Activated naive CD8-positive, alpha-beta T cell treated with anti-CD3 and anti-CD28 coated beads, Interleukin-2, amount 10 ng/mL, durations not matched to agents 7 days and 5 days (primary cell): ENCODE measurements around the gene SSR1. TPM values are rescaled to one million over a fixed set of nuclear protein-coding genes. Genes with fewer than 3 reads are reported as not detected.
A peak's percentile ranks its signal among the peaks of the same experiment; 100 is the strongest.
"Not testable (repeated sequence)": the region's sequence is repeated elsewhere in the genome, so short reads cannot be mapped to it uniquely, and the experiment has no call there.

ENCODE experiments used
- ATAC-seq: fragments of 150-1000 bp; cut with Tn5 transposase; one replicate; pipeline ENCODE4 v1.10.0; 2021; ENCODE audit warnings: low read depth, moderate library complexity
- POLR2A ChIA-PET: fragments of 350-600 bp; sonication (Branson Sonifier 250); formaldehyde crosslinking; loops from one replicate; lab custom pipeline; 2021; ENCODE audit warnings: antibody characterized with exemption; lab: Charles Lee
- DNase-seq: peaks from one replicate; pipeline ENCODE4 v3.0.0; 2021
- H3K27ac Mint-ChIP-seq: one replicate; pipeline ENCODE4 v1.8.0; 2022; ENCODE audit warnings: mild to moderate bottlenecking, mixed read lengths
- H3K27me3 Mint-ChIP-seq: one replicate; pipeline ENCODE4 v1.8.0; 2022; ENCODE audit warnings: mild to moderate bottlenecking, moderate library complexity, mixed read lengths
- H3K36me3 Mint-ChIP-seq: one replicate; pipeline ENCODE4 v1.8.0; 2021; ENCODE audit warnings: mild to moderate bottlenecking, mixed read lengths
- H3K4me1 Mint-ChIP-seq: one replicate; pipeline ENCODE4 v1.8.0; 2021; ENCODE audit warnings: mixed read lengths
- H3K4me3 Mint-ChIP-seq: one replicate; pipeline ENCODE4 v1.8.0; 2022; ENCODE audit warnings: mild to moderate bottlenecking, moderate library complexity, mixed read lengths
- H3K9me3 Mint-ChIP-seq: one replicate; pipeline ENCODE4 v1.8.0; 2021; ENCODE audit warnings: mixed read lengths
- total RNA-seq, 2 experiments: library from RNA; stranded (reverse); gene quantifications; one replicate each; pipeline ENCODE4 v1.2.3, GENCODE V29; 2021

The SSR1 gene
- 100 to 1,000 TPM; 112 to 123 TPM for total RNA-seq

DNA sequence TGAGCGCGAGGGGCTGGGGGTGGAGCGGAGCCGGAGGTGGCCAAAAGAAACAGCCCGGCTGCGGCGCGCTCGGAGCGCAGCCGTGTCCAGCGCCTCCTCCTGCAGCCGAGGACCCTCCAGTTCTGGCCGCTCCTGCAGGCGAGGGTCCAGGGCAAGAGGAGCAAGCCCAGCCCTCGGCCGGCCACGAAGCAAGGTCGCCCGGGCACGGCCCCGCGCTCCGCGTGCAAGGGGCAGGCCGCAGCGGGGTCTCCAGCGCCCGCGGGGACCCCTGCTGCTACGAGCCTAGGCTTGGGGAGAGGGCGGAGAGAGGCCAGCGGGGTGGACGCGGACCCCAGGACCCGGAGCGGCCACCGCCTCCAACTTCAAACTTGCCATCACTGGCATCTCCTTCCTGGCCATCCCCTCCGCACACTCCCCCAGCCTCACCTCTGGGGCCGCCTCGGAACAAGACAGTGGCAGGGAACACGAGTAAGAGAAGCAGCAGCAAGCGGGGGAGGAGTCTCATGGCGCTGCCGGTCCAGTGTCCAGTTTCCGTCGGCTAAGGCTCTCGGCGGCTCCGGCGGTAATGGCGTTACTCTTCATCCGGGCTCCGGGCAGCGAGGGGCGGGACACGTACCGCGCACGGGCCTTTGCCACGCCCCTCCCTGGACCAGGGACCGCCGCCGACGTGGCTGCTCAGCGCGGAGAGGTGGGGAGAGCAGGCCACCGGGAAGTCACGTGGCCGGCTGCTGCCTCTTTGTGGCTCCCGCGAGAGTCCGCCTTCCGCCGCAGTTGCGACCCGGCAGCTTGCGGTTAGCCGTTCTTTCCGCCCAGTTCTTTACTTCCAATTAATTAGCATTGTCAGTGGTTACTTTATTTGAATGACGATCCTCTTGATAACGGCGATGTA is at the start of gene SSR1:
SSR1 (minus strand) TSS at position 584 of the 889 bp plus-strand sequence; CDS start at position 505, 79 bp downstream.
- Mint-ChIP-seq H3K4me1 (peaks cover 25% of the 10 kb centered on the region), H3K4me3 (peak within 1 kb of the TSS; percentile 92), H3K27ac (peak within 1 kb of the TSS; percentile 89), H3K9me3 (no peaks in the 10 kb centered on the region), H3K27me3 (no peaks in the 10 kb centered on the region), H3K36me3 (peaks cover 26% of the 10 kb centered on the region)
- POLR2A ChIA-PET = interaction anchor here (0.6 to 4.7 kb wide), 3 partner anchors 13 to 304 kb away, joined by 3 to 19 read pairs (median 3); partner anchors contain the start of genes CAGE1 and RIOK1
- ATAC-seq (peak; percentile 97), DNase-seq (peak; percentile 94)

DNA sequence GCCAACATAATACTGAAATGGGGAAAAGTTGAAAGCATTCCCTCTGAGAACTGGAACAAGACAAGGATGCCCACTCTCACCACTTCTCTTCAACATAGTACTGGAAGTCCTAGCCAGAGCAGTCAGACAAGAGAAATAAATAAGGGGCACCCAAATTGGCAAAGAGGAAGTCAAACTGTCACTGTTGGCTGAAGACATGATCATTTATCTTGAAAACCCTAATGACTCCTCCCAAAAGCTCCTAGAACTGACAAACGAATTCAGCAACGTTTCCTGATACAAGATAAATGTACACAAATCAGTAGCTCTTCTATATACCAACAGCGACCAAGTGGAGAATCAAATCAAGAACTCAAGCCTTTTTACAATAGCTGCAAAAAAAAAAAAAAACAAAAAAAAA is 38.9 kb upstream of the SSR1 start:
- H3K27ac Mint-ChIP-seq, ATAC-seq, H3K36me3 Mint-ChIP-seq, H3K4me3 Mint-ChIP-seq, POLR2A ChIA-PET, H3K9me3 Mint-ChIP-seq, DNase-seq, H3K4me1 Mint-ChIP-seq: not testable (repeated sequence)
- peaks cover 36% of the 10 kb centered on the region for H3K27me3 Mint-ChIP-seq

DNA sequence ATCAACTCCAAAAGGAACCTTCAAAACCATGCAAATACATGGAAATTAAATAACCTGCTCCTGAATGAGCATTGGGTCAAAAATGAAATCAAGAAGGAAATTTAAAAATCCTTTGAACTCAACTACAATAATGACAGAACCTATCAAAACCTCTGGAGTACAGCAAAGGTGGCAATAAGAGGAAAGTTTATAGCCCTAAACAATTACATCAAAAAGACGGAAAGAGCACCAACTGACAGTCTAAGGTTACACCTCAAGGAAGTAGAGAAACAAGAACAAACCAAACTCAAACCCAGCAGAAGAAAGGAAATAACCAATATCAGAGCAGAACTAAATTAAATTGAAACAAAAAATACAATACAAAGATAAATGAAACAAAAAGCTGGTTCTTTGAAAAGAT is 37.6 kb upstream of the SSR1 start:
- H3K4me1 Mint-ChIP-seq, POLR2A ChIA-PET, H3K27ac Mint-ChIP-seq, DNase-seq, H3K9me3 Mint-ChIP-seq, H3K36me3 Mint-ChIP-seq, H3K4me3 Mint-ChIP-seq, ATAC-seq: not testable (repeated sequence)
- peaks cover 36% of the 10 kb centered on the region for H3K27me3 Mint-ChIP-seq

DNA sequence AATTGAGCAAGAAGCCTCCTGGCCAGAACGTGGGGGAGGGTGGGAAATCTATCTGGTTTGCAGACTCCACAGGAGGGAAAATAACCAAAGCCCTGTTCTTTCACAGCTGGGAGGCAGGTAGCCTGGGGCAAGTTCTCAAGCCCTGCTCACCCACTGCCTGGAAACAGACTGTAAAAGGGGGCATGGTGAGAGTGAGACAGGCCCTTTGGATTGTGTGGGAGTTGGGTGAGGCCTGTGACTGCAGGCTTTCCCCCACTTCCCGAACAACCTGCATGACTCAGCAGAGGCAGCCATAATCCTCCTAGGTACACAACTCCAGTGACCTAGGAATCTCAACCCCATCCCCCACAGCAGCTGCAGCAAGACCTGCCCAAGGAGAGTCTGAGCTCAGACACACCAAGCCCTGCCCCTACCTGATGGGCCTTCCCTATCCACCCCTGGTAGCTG is 34.6 kb upstream of the SSR1 start:
- H3K27ac Mint-ChIP-seq, H3K4me3 Mint-ChIP-seq, DNase-seq, H3K36me3 Mint-ChIP-seq, H3K4me1 Mint-ChIP-seq, H3K9me3 Mint-ChIP-seq, POLR2A ChIA-PET, ATAC-seq: not testable (repeated sequence)
- H3K27me3 Mint-ChIP-seq = peaks cover 20% of the 10 kb centered on the region

DNA sequence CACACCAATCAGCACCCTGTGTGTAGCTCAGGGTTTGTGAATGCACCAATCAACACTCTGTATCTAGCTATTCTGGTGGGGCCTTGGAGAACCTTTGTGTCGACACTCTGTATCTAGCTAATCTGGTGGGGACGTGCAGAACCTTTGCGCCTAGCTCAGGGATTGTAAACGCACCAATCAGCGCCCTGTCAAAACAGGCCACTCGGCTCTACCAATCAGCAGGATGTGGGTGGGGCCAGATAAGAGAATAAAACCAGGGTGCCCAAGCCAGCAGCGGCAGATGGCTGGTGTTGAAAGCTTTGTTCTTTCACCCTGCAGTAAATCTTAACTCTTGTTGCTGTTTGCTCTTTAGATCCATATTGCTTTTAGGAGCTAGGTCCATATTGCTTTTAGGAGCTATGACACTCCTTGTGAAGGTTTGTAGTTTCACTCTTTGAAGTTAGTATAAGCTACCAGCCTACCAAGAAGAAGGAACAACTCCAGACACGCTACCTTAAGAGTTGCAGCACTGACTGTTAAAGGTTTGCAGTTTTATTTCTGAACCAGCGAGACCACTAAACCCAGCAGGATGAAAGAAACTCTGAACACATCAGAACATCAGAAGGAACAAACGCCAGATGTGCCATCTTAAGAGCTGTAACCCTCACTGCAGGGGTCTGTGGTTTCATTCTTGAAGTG is 31.9 kb upstream of the SSR1 start:
- H3K36me3 Mint-ChIP-seq, H3K4me1 Mint-ChIP-seq, H3K4me3 Mint-ChIP-seq, DNase-seq, H3K27me3 Mint-ChIP-seq, POLR2A ChIA-PET, H3K9me3 Mint-ChIP-seq: not testable (repeated sequence)
- peak overlapping the region; percentile 15 for H3K27ac Mint-ChIP-seq
- ATAC-seq = peak; percentile 26

DNA sequence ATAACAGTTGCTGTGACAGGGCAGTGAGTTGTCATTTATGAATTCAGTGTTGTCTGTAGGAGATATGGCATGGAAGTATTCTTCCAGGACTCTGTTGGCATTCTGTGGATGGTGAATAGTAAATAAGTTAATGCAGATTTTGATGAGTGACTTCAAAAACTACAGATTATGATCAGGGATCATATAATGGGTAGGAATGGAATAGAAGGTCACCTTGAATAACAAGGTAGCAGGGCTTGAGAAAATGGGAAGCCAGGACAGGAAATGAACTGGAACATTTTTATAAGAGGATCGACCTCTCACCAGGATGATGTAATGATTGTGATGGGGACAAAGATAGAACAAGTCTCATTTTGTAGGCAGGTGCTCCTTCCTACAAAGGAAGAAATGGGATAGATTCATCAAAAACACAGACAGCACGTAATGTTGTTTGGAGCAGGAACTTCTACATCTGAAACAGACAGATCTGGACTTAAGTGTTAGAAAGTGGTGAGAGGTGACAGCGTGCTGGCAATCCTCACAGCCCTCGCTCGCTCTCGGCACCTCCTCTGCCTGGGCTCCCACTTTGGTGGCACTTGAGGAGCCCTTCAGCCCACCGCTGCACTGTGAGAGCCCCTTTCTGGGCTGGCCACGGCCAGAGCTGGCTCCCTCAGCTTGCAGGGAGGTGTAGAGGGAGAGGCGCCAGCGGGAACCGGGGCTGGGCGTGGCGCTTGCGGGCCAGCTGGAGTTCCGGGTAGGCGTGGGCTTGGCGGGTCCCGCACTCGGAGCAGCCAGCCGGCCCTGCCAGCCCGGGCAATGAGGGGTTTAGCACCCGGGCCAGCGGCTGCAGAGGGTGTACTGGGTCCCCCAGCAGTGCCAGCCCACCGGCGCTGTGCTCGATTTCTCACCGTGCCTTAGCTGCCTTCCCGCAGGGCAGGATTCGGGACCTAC is 30.8 kb upstream of the SSR1 start:
- POLR2A ChIA-PET = no interaction called here
- DNase-seq (no peak), ATAC-seq (no peak)
- Mint-ChIP-seq H3K27ac (no peak overlapping the region), H3K4me3 (no peak overlapping the region), H3K9me3 (peaks cover 2% of the 10 kb centered on the region), H3K4me1 (peaks cover 1% of the 10 kb centered on the region), H3K27me3 (peaks cover 8% of the 10 kb centered on the region), H3K36me3 (no peaks in the 10 kb centered on the region)

DNA sequence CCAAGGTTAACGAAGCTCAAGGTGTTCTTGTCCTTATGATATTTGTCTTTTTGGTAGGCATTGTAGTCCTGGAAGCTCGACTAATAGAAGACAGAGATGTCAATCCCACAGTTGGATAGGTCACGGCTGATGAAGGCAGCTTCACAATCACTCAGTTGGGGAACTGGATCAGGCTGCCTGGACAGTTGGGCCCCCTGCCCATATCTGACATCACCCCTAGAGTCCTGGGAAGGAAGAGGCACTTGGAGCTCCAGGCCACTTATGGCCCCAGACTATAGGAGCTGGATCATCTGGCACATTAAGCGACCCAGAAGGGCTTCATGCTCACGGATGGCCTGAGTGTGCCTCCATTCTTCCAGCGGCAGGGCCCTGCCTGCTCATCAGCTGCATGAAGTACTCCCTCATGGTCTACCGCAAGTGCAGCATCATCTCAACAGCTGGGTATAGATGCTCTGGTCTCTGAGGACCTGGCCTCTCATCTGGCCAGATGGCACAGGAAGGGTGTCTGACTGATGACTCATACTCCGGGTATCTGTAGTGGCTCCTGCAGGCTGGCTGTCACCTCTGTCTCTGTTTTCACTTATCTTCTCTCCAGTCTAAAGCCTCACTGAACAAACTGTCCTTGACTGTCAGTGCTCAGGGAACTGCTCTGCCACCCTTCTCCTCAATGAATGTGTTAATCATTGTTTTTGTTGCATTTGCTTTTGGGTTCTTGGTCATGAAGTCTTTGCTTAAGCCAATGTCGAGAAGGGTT is 29.2 kb upstream of the SSR1 start:
- peaks cover 2% of the 10 kb centered on the region for H3K9me3 Mint-ChIP-seq
- no peaks in the 10 kb centered on the region for H3K36me3 Mint-ChIP-seq
- POLR2A ChIA-PET = no interaction called here
- H3K4me1 Mint-ChIP-seq = peaks cover 1% of the 10 kb centered on the region
- ATAC-seq = no peak
- H3K27me3 Mint-ChIP-seq = peaks cover 17% of the 10 kb centered on the region
- no peak overlapping the region for H3K4me3 Mint-ChIP-seq
- no peak for DNase-seq
- H3K27ac Mint-ChIP-seq = no peak overlapping the region

DNA sequence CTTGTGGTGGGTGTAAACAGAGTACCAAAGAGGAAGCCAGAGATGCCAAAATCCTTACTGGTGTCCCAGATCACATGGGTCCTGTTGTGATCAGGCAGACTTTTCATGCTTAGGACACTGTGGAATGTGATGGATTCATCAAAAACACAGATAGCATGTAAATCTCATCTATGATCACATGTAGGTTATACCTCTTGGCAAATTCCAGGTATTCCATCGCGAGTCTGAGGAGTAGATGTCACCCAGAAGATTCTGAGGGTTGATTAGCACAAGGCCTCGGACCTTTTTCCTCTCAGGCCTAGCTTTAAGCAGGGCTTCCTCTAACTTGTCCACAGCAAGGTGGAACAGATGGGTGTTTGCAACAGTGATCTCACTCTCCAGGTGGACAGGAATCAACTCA is 28.3 kb upstream of the SSR1 start:
- H3K4me1 Mint-ChIP-seq = peaks cover 1% of the 10 kb centered on the region
- H3K27me3 Mint-ChIP-seq = peaks cover 21% of the 10 kb centered on the region
- DNase-seq (no peak), ATAC-seq (no peak)
- H3K4me3 Mint-ChIP-seq = no peak overlapping the region
- no peaks in the 10 kb centered on the region for H3K36me3 Mint-ChIP-seq
- no peak overlapping the region for H3K27ac Mint-ChIP-seq
- POLR2A ChIA-PET = interaction anchor here (1.3 kb wide), 1 partner anchor 48 kb away, joined by 3 read pairs; the partner anchor contains the start of genes CAGE1 and RIOK1
- H3K9me3 Mint-ChIP-seq = peaks cover 2% of the 10 kb centered on the region

DNA sequence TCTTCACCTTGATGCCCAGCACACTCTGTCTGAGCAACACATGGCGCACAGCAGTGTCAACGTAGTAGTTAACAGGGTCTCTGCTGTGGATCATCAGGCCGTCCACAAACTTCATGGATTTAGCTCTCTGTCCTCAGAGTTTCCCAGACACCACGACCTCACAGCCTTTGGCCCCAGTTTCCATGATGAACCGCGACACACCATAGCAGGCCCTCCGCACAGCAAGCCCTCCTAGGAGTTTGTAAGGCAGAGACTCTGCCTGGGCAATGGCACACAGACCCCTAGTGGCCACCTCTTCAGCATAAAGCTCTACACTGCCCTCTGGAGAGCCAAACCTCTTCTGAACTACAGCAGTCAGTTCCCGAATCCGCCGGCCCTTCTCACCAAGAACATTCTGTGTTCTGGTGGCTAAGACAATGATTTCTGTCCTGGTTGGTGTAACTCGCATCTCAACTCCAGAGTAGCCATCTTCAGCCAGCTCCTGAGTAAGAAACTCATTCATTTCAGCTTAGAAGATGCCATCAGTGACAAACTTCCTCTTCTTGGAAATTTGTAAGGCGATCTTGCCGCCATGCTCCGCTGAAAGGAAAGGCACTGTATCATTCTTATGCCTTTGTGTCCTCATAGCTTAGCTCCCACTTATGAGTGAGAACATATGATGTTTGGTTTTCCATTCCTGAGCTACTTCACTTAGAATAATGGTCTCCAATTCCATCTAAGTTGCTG is 26.2 kb upstream of the SSR1 start:
- ATAC-seq, H3K36me3 Mint-ChIP-seq, H3K9me3 Mint-ChIP-seq, DNase-seq, POLR2A ChIA-PET, H3K4me3 Mint-ChIP-seq, H3K4me1 Mint-ChIP-seq, H3K27ac Mint-ChIP-seq: not testable (repeated sequence)
- H3K27me3 Mint-ChIP-seq = peaks cover 21% of the 10 kb centered on the region

DNA sequence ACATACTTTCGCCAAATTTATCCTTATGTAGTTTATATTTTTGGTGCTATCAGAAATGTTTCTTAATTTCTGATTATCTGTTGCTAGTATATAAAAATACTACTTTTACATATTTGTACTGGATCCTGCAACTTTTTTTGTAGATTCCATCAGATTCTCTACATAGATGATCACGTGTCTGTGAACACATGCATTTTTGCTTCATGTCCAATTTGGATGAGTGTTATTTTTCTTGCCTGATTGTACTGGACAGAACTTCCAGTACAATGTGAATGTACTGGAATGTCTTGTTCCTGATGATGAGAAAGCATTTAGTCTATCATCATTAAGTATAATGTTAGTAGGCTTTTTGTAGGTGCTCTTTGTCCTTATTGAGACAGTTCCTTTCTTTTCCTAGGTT is 25.0 kb upstream of the SSR1 start:
- DNase-seq (no peak), ATAC-seq (no peak)
- Mint-ChIP-seq H3K9me3 (no peaks in the 10 kb centered on the region), H3K4me1 (peaks cover 1% of the 10 kb centered on the region), H3K4me3 (no peak overlapping the region), H3K36me3 (no peaks in the 10 kb centered on the region), H3K27me3 (peaks cover 21% of the 10 kb centered on the region), H3K27ac (no peak overlapping the region)
- POLR2A ChIA-PET = no interaction called here

DNA sequence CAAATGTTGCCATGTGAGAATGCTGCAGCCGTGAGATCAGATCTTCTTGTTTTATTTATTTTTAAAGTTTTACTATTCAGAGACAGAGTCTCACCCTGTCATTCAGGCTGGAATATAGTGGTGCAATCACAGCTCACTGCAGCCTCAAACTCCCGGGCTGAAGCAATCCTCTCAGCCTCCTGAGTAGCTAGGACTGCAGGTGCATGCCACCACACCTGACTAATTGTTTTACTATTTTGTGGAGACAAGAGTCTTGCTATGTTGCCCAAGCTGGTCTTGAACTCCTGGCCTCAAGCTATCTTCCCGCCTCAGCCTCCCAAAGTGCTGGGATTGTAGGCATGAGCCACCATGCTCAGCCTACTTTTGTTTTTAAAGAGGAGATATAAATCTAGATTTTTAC is 22.5 kb upstream of the SSR1 start:
- no peak for ATAC-seq
- DNase-seq = no peak
- no peak overlapping the region for H3K4me3 Mint-ChIP-seq
- H3K9me3 Mint-ChIP-seq = no peaks in the 10 kb centered on the region
- H3K4me1 Mint-ChIP-seq = no peaks in the 10 kb centered on the region
- no peak overlapping the region for H3K27ac Mint-ChIP-seq
- no peaks in the 10 kb centered on the region for H3K36me3 Mint-ChIP-seq
- POLR2A ChIA-PET = no interaction called here
- peaks cover 23% of the 10 kb centered on the region for H3K27me3 Mint-ChIP-seq

DNA sequence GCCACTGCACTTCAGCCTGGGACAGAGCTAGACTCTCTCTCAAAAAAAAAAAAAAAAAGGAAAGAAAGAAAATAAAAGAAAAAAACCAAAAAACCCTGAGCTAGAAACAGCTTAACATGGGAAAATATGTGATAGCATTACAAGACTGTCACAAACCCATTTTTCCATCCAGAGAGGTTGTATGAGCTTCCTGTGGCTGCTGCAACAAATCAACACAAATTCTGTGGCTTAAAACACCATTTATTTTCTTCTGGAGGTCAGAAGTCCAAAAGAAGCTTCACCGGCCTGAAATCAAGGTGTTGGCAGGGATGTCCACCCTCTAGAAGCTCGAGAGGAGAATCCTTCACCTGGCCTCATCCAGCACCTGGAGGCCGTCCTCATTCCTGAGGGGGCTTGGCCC is 21.7 kb upstream of the SSR1 start:
- ATAC-seq (no peak), DNase-seq (no peak)
- H3K4me3 Mint-ChIP-seq = no peak overlapping the region
- no peaks in the 10 kb centered on the region for H3K9me3 Mint-ChIP-seq
- H3K27ac Mint-ChIP-seq = no peak overlapping the region
- H3K36me3 Mint-ChIP-seq = no peaks in the 10 kb centered on the region
- POLR2A ChIA-PET = no interaction called here
- peaks cover 19% of the 10 kb centered on the region for H3K27me3 Mint-ChIP-seq
- no peaks in the 10 kb centered on the region for H3K4me1 Mint-ChIP-seq
